HL-60 (cell line): ENCODE measurements around the gene DDX49.

ENCODE experiments used
- DNase-seq, 2 experiments: peaks; one replicate each; pipeline ENCODE4 v3.0.0-alpha.2; 2010 to 2020; ENCODE audit warnings: low read depth in 1 of 2, low spot score in 1 of 2
- H3K27ac ChIP-seq: fragments of 250-450 bp; sonication (Bioruptor Pico); replicated peaks from 2 replicates; pipeline ENCODE4 v1.5.1; 2020; ENCODE audit warnings: mild to moderate bottlenecking, moderate library complexity
- H3K27me3 ChIP-seq: fragments of 250-450 bp; sonication (Bioruptor Pico); 2 replicates; pipeline ENCODE4 v1.5.1; 2021; ENCODE audit warnings: mild to moderate bottlenecking, moderate library complexity; ENCODE audit not compliant: insufficient read depth, poor library complexity, severe bottlenecking
- H3K4me3 ChIP-seq: replicated peaks from 2 replicates; pipeline ENCODE4 v1.5.1; 2011; ENCODE audit warnings: mild to moderate bottlenecking, control low read depth, low read length; ENCODE audit not compliant: insufficient read depth
- CTCF ChIP-seq: IDR thresholded peaks from one replicate; pipeline ENCODE4 v1.5.1; 2011; ENCODE audit warnings: low read length, control low read depth, inconsistent platforms; ENCODE audit not compliant: insufficient read depth
- GABPA ChIP-seq: IDR thresholded peaks from 2 replicates; pipeline ENCODE4 v1.6.1; 2012; ENCODE audit warnings: low read depth
- POLR2AphosphoS5 ChIP-seq: IDR thresholded peaks from 2 replicates; pipeline ENCODE4 v1.6.1; 2012; ENCODE audit warnings: low read depth
- REST ChIP-seq: IDR thresholded peaks from 2 replicates; pipeline ENCODE4 v1.6.1; 2012; ENCODE audit warnings: low read depth; ENCODE audit not compliant: insufficient replicate concordance
- SPI1 ChIP-seq: IDR thresholded peaks from 2 replicates; pipeline ENCODE4 v1.6.1; 2012; ENCODE audit warnings: low read depth, mild to moderate bottlenecking, borderline replicate concordance

The DDX49 gene

GRCh38 chr19:18948075-18948975, 28.8 kb downstream of the DDX49 start:
- no peak for TF ChIP-seq GABPA
- no peak for TF ChIP-seq CTCF
- no peak for TF ChIP-seq SPI1
- no peak for TF ChIP-seq POLR2AphosphoS5
- TF ChIP-seq REST, result no peak
- H3K27me3 ChIP-seq, result no peaks in the 10 kb centered on the region
- no peak overlapping the region for H3K4me3 ChIP-seq
- H3K27ac ChIP-seq, result no peak overlapping the region
- DNase-seq, result no peak

GRCh38 chr19:18948976-18949356, 29.5 kb downstream of the DDX49 start:
- no peaks in the 10 kb centered on the region for H3K27me3 ChIP-seq
- H3K4me3 ChIP-seq, result no peak overlapping the region
- DNase-seq, result no peak
- TF ChIP-seq REST (no peak), POLR2AphosphoS5 (no peak), SPI1 (no peak), GABPA (no peak), CTCF (no peak)
- no peak overlapping the region for H3K27ac ChIP-seq

- no peak for TF ChIP-seq POLR2AphosphoS5
- TF ChIP-seq CTCF, result no peak
- TF ChIP-seq REST, result no peak
- TF ChIP-seq GABPA, result no peak
- no peak for TF ChIP-seq SPI1
- H3K27me3 ChIP-seq, result no peaks in the 10 kb centered on the region
- H3K27ac ChIP-seq, result no peak overlapping the region
- no peak overlapping the region for H3K4me3 ChIP-seq
- DNase-seq, result no peak
Measured at GRCh38 chr19:18949858-18950257, 30.3 kb downstream of the DDX49 start.
